Tibial nerve (tissue), 4 donors: ENCODE data around the gene SP140L.

Experiments used
- CTCF ChIP-seq, 5 experiments: fragments of 200-600 bp in 3 of 5; fragments of 450-650 bp in 2 of 5; sonication (generic) in 3 of 5; IDR thresholded peaks; one replicate each; pipeline ENCODE4 v1.5.1; 2016 to 2019; ENCODE audit warnings: antibody characterized with exemption in 5 of 5, mild to moderate bottlenecking in 3 of 5, moderate library complexity in 2 of 5
- EP300 ChIP-seq, 2 donors: sonication (generic); formaldehyde crosslinking; IDR thresholded peaks; one replicate each; pipeline ENCODE4 v1.6.1; 2017; ENCODE audit warnings: antibody characterized with exemption in 2 of 2, mild to moderate bottlenecking in 1 of 2
- POLR2A ChIP-seq, 2 donors: fragments of 450-650 bp; IDR thresholded peaks; one replicate each; pipeline ENCODE4 v1.6.1; 2017; ENCODE audit warnings: antibody characterized with exemption in 2 of 2, mild to moderate bottlenecking in 2 of 2, moderate library complexity in 2 of 2

GRCh38 chr2:230444832-230445231, 117.8 kb downstream of the SP140L start:
- no peak for TF ChIP-seq POLR2A (IDR thresholded peaks at IDR 0.05)
- no peak for TF ChIP-seq CTCF (IDR thresholded peaks at IDR 0.05)
- TF ChIP-seq EP300 (IDR thresholded peaks at IDR 0.05): no peak
